Uterus (tissue), 2 donors: ENCODE measurements around the gene CPZ.

Experiments used
- POLR2A ChIP-seq, 2 donors: fragments of 450-650 bp; IDR thresholded peaks; one replicate each; pipeline ENCODE4 v1.6.1; 2016; ENCODE audit warnings: antibody characterized with exemption in 2 of 2, mild to moderate bottlenecking in 1 of 2, moderate library complexity in 1 of 2
- TF ChIP-seq, protein P1 (sequence below), 4 experiments: fragments of 200-600 bp in 2 of 4; fragments of 450-650 bp in 2 of 4; sonication (generic) in 2 of 4; IDR thresholded peaks; one replicate each; pipeline ENCODE4 v1.5.1; 2016 to 2019; ENCODE audit warnings: antibody characterized with exemption in 4 of 4, mild to moderate bottlenecking in 2 of 4, moderate library complexity in 1 of 4

GRCh38 chr4:8554555-8555100, 37.9 kb upstream of the CPZ start:
- no peak for TF ChIP-seq POLR2A (IDR thresholded peaks at IDR 0.05)
- TF ChIP-seq, protein P1, sequence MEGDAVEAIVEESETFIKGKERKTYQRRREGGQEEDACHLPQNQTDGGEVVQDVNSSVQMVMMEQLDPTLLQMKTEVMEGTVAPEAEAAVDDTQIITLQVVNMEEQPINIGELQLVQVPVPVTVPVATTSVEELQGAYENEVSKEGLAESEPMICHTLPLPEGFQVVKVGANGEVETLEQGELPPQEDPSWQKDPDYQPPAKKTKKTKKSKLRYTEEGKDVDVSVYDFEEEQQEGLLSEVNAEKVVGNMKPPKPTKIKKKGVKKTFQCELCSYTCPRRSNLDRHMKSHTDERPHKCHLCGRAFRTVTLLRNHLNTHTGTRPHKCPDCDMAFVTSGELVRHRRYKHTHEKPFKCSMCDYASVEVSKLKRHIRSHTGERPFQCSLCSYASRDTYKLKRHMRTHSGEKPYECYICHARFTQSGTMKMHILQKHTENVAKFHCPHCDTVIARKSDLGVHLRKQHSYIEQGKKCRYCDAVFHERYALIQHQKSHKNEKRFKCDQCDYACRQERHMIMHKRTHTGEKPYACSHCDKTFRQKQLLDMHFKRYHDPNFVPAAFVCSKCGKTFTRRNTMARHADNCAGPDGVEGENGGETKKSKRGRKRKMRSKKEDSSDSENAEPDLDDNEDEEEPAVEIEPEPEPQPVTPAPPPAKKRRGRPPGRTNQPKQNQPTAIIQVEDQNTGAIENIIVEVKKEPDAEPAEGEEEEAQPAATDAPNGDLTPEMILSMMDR (IDR thresholded peaks at IDR 0.05), result no peak
